ENCODE measurements around the gene RBMS1.

Gene RBMS1

GRCh38 chr2:160363055-160363454 lies 130.6 kb downstream of the RBMS1 start:
- H3K4me3 ChIP-seq (ENCODE audit: control insufficient read depth, low read depth, low read length): no peak overlapping the region
- no peak for TF ChIP-seq CTCF (conservative IDR thresholded peaks at IDR 0.05; ENCODE audit: control insufficient read depth, insufficient read depth, low read depth, low read length)
- DNase-seq (ENCODE audit: low read depth): no peak

- no peak overlapping the region for H3K4me3 ChIP-seq (ENCODE audit: control insufficient read depth, low read depth, low read length)
- DNase-seq (ENCODE audit: low read depth): no peak
These were observed 131.1 kb downstream of the RBMS1 start for GRCh38 chr2:160362541-160362940.

GRCh38 chr2:160362018-160362417 lies 131.6 kb downstream of the RBMS1 start:
- no peak for DNase-seq (ENCODE audit: low read depth)
- no peak overlapping the region for H3K4me3 ChIP-seq (ENCODE audit: control insufficient read depth, low read depth, low read length)
- no peak for TF ChIP-seq CTCF (conservative IDR thresholded peaks at IDR 0.05; ENCODE audit: control insufficient read depth, insufficient read depth, low read depth, low read length)

More at GRCh38 chr2:160362541-160362940, 131.1 kb downstream of the RBMS1 start:
- TF ChIP-seq CTCF (conservative IDR thresholded peaks at IDR 0.05; ENCODE audit: control insufficient read depth, insufficient read depth, low read depth, low read length): no peak

GRCh38 chr2:160360089-160360757 lies 133.4 kb downstream of the RBMS1 start:
- TF ChIP-seq CTCF (conservative IDR thresholded peaks at IDR 0.05; ENCODE audit: control insufficient read depth, insufficient read depth, low read depth, low read length): no peak
- H3K4me3 ChIP-seq (ENCODE audit: control insufficient read depth, low read depth, low read length): no peak overlapping the region
- no peak for DNase-seq (ENCODE audit: low read depth)

GRCh38 chr2:160358046-160358445 lies 135.6 kb downstream of the RBMS1 start:
- no peak overlapping the region for H3K4me3 ChIP-seq (ENCODE audit: control insufficient read depth, low read depth, low read length)
- peak; percentile 91 for DNase-seq (ENCODE audit: low read depth)
- no peak for TF ChIP-seq CTCF (conservative IDR thresholded peaks at IDR 0.05; ENCODE audit: control insufficient read depth, insufficient read depth, low read depth, low read length)

- no peak for TF ChIP-seq CTCF (conservative IDR thresholded peaks at IDR 0.05; ENCODE audit: control insufficient read depth, insufficient read depth, low read depth, low read length)
- DNase-seq (ENCODE audit: low read depth): no peak
- no peak overlapping the region for H3K4me3 ChIP-seq (ENCODE audit: control insufficient read depth, low read depth, low read length)
These were observed 137.1 kb downstream of the RBMS1 start for GRCh38 chr2:160356485-160356884.

- no peak for TF ChIP-seq CTCF (conservative IDR thresholded peaks at IDR 0.05; ENCODE audit: control insufficient read depth, insufficient read depth, low read depth, low read length)
- H3K4me3 ChIP-seq (ENCODE audit: control insufficient read depth, low read depth, low read length): no peak overlapping the region
- no peak for DNase-seq (ENCODE audit: low read depth)
These were observed 138.5 kb downstream of the RBMS1 start for GRCh38 chr2:160355080-160355479.

Data from fibroblast of mammary gland (primary cell).